GM18517 (cell line): ENCODE results near the gene SLC12A3.

ENCODE experiments used
- ATAC-seq: cut with Tn5 transposase; IDR thresholded peaks from one replicate; pipeline ENCODE4 v1.9.1; 2021; ENCODE audit warnings: mild to moderate bottlenecking, moderate library complexity; ENCODE audit not compliant: unreplicated experiment

The SLC12A3 gene

DNA sequence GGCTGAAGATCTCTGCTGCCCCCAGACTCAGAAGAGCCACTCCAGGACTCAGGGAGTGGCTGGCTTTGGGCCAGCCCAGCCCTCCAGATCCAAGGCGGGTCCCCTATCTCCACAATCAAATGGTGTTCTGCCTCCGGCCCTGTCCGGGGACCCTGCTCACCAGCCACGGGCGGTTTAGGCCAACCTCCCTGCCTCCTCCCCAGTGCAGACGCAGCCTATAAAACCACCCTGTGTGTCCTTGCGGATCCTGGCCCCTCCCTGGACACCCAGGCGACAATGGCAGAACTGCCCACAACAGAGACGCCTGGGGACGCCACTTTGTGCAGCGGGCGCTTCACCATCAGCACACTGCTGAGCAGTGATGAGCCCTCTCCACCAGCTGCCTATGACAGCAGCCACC lies at the start of gene SLC12A3:
Gene SLC12A3 (plus strand): TSS at position 248 of the 400 bp plus-strand sequence. CDS start 29 bp downstream, at position 277.
- no peak for ATAC-seq

DNA sequence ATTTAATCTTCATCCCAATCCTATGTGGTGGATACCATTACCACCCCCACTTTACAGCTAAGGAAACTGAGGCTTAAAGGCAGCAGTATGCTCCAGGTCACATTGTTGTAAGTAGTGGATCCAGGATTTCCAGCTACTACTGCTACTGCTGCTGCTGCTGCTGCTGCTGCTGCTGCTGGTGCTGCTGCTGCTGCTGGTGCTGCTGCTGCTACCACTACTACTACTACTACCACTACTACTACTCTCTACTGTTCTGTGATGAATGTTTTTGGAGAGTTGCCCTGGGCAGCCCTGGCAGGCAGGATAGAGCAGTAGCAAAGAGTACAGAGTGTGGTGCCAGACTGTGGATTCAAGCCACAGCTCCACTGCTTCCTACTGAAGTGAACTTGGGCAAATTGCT lies 49.3 kb upstream of the SLC12A3 start:
- no peak for ATAC-seq

DNA sequence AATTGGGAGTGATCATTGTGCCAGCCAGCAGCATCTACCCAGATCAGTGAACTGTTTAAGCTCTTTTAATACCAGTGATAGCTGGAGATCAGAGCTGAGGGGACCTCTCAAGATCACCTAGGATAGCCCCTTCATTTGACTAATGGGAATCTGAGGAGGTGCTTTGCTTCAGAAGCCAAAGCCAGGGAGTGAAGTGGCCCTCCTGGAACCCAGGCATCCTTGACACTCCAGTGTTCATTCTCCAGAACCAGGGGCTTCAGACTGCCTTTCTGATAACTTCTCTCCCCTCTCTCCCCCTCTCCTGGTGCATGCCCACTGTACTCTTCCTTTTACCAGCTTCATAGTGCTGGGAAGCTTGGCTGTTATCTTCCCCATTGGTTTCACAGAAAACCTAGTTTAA lies 48.0 kb upstream of the SLC12A3 start:
- ATAC-seq, result no peak

GRCh38 chr16:56817938-56818337 lies 47.1 kb upstream of the SLC12A3 start:
- ATAC-seq, result no peak

GRCh38 chr16:56823081-56823733 lies 41.8 kb upstream of the SLC12A3 start:
- ATAC-seq, result no peak

DNA sequence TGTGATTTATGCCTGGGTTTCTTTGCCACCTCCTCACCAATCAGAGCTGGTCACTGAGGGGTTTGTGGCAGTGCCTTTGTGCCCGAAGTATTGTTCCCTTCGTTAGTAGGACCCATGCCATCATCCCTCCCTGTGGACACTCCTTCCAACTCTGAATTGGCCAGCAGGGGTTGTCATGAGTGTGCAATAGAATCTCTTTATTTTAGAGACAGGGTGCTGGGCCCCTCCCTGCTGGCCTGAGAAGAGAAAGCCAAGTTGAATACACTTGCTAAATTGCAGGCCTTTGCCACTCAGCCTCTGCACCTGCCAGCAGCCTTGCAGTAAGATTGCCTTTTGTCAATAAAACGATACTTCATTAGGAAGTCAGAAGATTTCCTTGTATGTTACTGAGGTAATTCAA lies 40.7 kb upstream of the SLC12A3 start:
- ATAC-seq, result no peak

DNA sequence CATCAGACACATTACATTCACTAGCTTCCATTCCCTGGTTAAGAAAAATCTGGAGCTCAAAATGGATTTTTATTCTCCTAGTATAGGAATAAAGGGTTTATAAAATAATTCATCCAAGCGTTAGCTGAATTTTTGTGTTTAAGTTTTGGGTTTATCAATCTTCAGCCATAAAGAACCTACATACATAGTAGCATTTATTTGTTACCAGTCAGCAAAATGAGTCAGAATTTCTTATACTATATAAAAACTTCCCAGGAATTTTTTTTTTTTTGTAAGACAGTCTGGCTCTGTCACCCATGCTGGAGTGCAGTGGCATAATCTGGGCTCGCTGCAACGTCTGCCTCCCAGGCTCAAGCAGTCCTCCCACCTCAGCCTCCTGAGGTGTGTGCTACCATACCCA lies 40.2 kb upstream of the SLC12A3 start:
- no peak for ATAC-seq

DNA sequence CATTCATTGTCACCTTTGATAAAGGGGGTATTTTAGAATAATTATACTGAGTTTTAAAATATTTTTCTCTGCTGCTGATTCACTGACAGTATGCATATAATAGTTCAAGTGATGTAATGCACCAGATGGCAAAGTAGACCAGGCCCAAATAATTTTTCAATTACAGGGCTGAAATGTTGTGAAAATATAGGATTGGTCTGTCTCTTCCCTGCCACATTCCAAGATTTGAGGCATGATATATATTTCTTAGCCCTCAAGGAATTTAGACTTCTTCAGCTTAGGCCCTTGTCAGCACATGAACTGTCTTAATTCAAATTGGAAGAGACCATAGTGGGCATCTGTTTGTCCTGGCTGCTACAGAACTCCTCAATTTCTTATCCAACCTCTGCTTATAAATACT lies 39.2 kb upstream of the SLC12A3 start:
- ATAC-seq, result no peak

DNA sequence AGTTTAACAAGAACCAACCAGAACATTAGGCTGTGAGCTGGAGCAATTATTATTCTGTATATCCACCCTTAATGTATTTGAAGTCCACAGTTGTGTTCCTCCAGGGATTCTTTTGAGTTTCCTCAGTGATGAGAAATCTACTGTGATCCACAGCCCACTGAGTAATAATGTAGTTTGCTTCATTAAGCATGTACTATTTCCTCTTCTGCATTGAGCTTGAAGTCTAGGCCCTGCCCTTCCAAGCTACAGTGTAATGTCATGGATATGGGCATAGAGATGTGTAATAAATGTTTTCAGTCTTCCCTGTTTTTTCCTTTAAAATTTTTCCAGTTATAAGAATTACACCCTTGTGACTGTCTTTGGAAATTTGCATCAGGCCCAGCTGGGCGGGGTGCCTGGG lies 36.4 kb upstream of the SLC12A3 start:
- no peak for ATAC-seq

GRCh38 chr16:56830669-56831068 lies 34.3 kb upstream of the SLC12A3 start:
- ATAC-seq, result no peak

DNA sequence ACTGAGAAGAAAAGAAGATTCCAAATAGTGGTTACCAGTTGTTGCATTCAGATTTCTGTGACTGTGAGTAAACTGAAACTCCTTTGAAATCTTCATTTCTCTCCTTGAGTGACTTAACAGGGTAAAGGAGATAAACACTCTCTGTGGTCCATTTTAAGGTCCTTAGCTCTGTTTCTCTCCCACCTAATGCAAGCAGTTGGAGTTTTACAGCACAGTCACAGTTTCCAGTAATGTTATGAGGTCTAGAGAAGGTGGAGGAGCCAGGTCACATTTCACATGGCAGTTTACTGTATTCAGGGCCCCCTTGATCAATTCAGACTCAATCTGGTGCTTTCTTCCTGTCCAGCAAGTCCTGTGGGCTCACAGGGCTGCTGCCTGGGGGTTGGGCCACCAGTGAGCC lies 32.2 kb upstream of the SLC12A3 start:
- no peak for ATAC-seq

GRCh38 chr16:56833243-56833970 lies 31.6 kb upstream of the SLC12A3 start:
- ATAC-seq, result no peak

DNA sequence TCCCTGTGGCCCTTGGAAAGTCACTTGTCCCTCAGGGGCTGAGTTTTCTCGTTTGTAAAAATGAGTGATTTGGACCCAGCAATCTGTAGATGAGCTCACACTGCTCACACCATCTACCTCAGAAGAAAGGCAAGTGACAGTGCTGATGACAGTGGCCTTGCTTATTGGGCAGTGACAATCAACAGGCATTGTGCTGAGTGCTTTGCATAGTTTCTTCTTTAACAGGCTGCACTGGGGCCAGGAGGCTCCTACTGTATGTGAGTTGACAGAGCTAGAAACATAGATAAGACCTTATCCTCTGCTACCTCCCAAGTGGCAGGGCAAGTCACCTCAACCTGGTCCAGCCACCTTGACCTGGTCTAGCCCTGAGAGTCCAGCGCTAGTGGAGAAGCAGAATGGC lies 29.7 kb upstream of the SLC12A3 start:
- no peak for ATAC-seq

DNA sequence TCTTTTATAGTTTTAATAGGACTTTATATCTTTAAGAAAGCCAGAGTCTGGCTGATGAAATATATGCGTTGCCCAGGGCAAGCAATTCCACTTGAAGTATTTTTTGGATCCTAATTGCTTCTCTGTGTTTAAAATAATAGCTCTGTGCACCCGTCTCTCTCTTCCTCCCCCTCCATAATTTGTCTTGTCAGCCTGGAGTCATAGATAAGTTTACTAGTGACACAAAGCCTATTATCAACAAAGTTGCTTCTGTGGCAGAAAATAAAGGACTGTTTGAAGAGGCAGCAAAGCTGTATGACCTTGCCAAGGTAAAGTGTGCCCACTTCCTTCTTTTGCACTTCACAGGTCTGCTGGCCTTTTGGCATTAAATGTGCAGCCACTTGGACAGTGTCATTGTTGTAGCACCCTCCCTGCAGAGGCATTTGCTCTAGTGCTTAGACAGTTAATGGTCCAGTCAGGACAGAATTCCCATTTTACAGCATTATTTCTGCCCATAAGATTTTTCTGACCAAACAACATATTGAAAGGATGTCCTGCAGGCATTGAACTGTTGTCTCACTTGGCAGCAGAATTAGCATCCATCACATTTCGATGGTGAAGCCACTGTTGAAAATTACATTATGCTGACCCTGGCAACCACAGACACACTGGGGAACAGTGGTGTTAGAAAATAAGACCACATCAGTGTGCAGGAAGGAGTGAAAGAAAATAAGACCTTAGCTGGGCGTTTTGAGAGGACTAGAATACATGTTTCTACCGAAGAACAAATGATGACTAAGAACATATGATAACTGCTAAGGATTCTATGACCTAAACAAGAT lies 28.4 kb upstream of the SLC12A3 start:
- no peak for ATAC-seq

DNA sequence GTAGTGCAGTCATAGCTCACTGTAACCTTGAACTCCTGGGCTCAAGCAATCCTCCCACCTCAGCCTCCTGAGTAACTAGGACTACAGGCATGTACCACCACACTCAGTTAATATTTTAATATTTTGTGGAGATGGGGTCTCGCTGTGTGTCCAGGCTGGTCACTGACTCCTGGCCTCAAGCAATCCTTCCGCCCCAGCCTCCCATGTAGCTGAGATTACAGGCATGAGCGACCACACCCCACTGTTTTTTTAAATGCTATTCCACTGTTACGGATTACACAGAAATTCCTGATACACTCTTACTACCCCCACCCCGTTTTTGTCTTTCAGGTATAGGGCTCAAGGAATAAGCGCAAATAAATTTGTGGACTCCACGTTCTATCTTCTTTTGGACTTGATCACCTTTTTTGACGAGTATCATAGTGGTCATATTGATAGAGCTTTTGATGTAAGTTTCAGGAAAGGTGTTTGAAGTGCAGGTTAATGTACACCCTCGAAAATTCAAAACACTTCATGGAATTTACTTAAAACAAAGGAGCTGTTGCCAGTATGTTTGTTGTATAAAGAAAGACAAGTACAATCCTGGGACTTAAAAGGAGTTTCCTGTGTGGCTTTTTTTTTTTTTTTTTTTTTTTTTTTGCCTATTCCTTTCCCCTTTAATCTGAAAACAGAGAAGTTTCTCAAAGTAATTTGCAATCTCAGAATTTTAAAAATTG lies 26.2 kb upstream of the SLC12A3 start:
- no peak for ATAC-seq

- no peak for ATAC-seq
Measured at GRCh38 chr16:56841233-56841632, 23.8 kb upstream of the SLC12A3 start.

- no peak for ATAC-seq
Measured at GRCh38 chr16:56841659-56842058, 23.3 kb upstream of the SLC12A3 start.

GRCh38 chr16:56842133-56842532 lies 22.9 kb upstream of the SLC12A3 start:
- no peak for ATAC-seq

DNA sequence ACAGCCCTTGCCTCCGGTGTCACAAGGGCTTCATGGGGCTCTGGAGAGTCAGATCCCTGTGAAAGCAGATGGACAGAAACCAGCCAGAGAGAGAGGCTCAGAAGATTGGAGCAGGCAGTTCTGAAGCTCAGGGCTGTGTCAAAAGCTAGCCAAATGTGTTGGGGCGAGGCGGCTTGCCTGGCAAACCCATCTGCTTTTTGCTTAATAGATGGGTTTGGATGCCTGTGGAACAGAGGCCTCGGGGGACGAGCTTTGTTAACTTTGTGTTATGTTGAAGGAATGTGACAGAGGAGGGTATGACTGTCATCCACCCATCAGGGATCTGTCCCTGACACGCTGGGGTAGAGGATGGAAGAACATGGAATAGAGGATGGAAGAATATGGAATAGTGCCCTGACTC lies 21.0 kb upstream of the SLC12A3 start:
- no peak for ATAC-seq

- ATAC-seq, result no peak
Measured at GRCh38 chr16:56847173-56847910, 17.7 kb upstream of the SLC12A3 start.
